Vagina (tissue), 2 donors: ENCODE data around the gene SPRYD7. TPM values are rescaled to one million over a fixed set of nuclear protein-coding genes. Genes with fewer than 3 reads are reported as not detected.

ENCODE experiments used
- DNase-seq, 2 donors: peaks; one replicate each; pipeline ENCODE4 v3.0.0-alpha.2; 2017; ENCODE audit errors: extremely low spot score in 2 of 2
- H3K27ac ChIP-seq: fragments of 200-600 bp; sonication (generic); one replicate; pipeline ENCODE4 v1.5.1; 2019
- H3K27me3 ChIP-seq: fragments of 200-600 bp; sonication (generic); one replicate; pipeline ENCODE4 v1.5.1; 2019
- H3K36me3 ChIP-seq, 2 donors: fragments of 200-600 bp; sonication (generic); one replicate each; pipeline ENCODE4 v1.5.1; 2017 to 2019
- H3K4me1 ChIP-seq: fragments of 200-600 bp; sonication (generic); one replicate; pipeline ENCODE4 v1.5.1; 2019
- H3K4me3 ChIP-seq, 2 donors: fragments of 200-600 bp; sonication (generic); 1 replicate in 1 of 2; 2 replicates in 1 of 2; pipeline ENCODE4 v1.5.1; 2016 to 2019
- H3K9me3 ChIP-seq: fragments of 200-600 bp; sonication (generic); one replicate; pipeline ENCODE4 v1.5.1; 2019
- POLR2A ChIP-seq, 2 donors: fragments of 450-650 bp; IDR thresholded peaks; one replicate each; pipeline ENCODE4 v1.6.1; 2017; ENCODE audit warnings: antibody characterized with exemption in 2 of 2, mild to moderate bottlenecking in 2 of 2, moderate library complexity in 2 of 2
- POLR2AphosphoS5 ChIP-seq, 2 donors: sonication (generic); formaldehyde crosslinking; IDR thresholded peaks; one replicate each; pipeline ENCODE4 v1.9.0; 2017; ENCODE audit warnings: antibody characterized with exemption in 2 of 2, mild to moderate bottlenecking in 2 of 2, low read depth in 1 of 2; ENCODE audit not compliant: insufficient read depth in 1 of 2
- intact Hi-C: fragments of 100-400 bp; cut with DNase I; formaldehyde crosslinking; loops from one replicate; pipeline ENCODE4 v1.15.1; 2023
- small RNA-seq: library from RNA; depleted of rRNA; stranded (forward); fragments of <200 nt; gene quantifications from one replicate; pipeline ENCODE3, GENCODE V24; 2016
- total RNA-seq: library from RNA; depleted of rRNA; stranded (reverse); fragments of >200 nt; gene quantifications from one replicate; pipeline ENCODE4 v1.2.3, GENCODE V29; 2016
- TF ChIP-seq, protein P1 (sequence below), 3 experiments: fragments of 450-650 bp in 2 of 3; fragments of 200-600 bp in 1 of 3; sonication (generic) in 1 of 3; IDR thresholded peaks; one replicate each; pipeline ENCODE4 v1.5.1; 2017 to 2019; ENCODE audit warnings: antibody characterized with exemption in 3 of 3, mild to moderate bottlenecking in 2 of 3, moderate library complexity in 2 of 3

Gene SPRYD7
- total RNA-seq, 1 donor from 2014 or later = 5.4 TPM

DNA sequence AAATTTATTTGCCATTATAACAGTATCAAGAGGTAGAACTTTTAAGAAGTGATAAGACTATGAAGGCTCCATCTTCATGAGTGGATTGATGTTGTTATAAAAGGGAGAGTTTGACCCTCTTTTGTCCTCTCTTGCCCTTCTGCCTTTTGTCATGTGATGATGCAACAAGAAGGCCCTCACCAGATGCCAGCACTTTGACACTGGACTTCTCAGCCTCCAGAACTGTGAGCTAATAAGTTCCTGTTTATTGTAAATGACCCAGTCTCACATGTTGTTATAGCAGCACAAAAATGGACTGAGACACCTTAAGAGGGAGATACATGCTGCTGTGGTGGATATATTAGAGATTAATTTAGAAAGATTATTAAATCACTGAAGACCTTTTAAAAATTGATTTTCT is 71.6 kb downstream of the SPRYD7 start:
- Histone ChIP-seq H3K4me3 (no peak overlapping the region), H3K27ac (no peak overlapping the region), H3K9me3 (no peaks in the 10 kb centered on the region), H3K4me1 (peaks cover 2% of the 10 kb centered on the region), H3K27me3 (no peaks in the 10 kb centered on the region), H3K36me3 (no peaks in the 10 kb centered on the region)
- no peak for DNase-seq
- intact Hi-C loops = no loop called here
- TF ChIP-seq POLR2AphosphoS5 (IDR thresholded peaks at IDR 0.05; ENCODE audit: insufficient read depth in 1 of 2, low read depth in 1 of 2) = no peak
- TF ChIP-seq POLR2A (IDR thresholded peaks at IDR 0.05) = no peak
- TF ChIP-seq, protein P1, sequence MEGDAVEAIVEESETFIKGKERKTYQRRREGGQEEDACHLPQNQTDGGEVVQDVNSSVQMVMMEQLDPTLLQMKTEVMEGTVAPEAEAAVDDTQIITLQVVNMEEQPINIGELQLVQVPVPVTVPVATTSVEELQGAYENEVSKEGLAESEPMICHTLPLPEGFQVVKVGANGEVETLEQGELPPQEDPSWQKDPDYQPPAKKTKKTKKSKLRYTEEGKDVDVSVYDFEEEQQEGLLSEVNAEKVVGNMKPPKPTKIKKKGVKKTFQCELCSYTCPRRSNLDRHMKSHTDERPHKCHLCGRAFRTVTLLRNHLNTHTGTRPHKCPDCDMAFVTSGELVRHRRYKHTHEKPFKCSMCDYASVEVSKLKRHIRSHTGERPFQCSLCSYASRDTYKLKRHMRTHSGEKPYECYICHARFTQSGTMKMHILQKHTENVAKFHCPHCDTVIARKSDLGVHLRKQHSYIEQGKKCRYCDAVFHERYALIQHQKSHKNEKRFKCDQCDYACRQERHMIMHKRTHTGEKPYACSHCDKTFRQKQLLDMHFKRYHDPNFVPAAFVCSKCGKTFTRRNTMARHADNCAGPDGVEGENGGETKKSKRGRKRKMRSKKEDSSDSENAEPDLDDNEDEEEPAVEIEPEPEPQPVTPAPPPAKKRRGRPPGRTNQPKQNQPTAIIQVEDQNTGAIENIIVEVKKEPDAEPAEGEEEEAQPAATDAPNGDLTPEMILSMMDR (IDR thresholded peaks at IDR 0.05) = no peak

Small RNAs within 50 kb of the gene (small RNA-seq; reads per million reads assigned to genes)
- not detected for gene RNY4P30
- gene RNY4P9 = 3.7 reads per million, percentile 80 among the genes with 10 or more reads in this experiment

Other genes starting within 250 kb of the SPRYD7 start
- 90.8 TPM for gene EBPL, start 244.9 kb downstream of the SPRYD7 start, total RNA-seq
- gene KPNA3, start 143.7 kb downstream of the SPRYD7 start, total RNA-seq = 17.2 TPM
- 12.3 TPM for gene TRIM13, start 60.7 kb upstream of the SPRYD7 start, total RNA-seq
- not detected for gene KCNRG, start 79.1 kb upstream of the SPRYD7 start, total RNA-seq